ENCODE results near the gene C3orf33.
A peak's percentile ranks its signal among the peaks of the same experiment; 100 is the strongest.
"Not testable (repeated sequence)": the region's sequence is repeated elsewhere in the genome, so short reads cannot be mapped to it uniquely, and the experiment has no call there.

The C3orf33 gene, protein sequence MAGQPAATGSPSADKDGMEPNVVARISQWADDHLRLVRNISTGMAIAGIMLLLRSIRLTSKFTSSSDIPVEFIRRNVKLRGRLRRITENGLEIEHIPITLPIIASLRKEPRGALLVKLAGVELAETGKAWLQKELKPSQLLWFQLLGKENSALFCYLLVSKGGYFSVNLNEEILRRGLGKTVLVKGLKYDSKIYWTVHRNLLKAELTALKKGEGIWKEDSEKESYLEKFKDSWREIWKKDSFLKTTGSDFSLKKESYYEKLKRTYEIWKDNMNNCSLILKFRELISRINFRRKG

DNA sequence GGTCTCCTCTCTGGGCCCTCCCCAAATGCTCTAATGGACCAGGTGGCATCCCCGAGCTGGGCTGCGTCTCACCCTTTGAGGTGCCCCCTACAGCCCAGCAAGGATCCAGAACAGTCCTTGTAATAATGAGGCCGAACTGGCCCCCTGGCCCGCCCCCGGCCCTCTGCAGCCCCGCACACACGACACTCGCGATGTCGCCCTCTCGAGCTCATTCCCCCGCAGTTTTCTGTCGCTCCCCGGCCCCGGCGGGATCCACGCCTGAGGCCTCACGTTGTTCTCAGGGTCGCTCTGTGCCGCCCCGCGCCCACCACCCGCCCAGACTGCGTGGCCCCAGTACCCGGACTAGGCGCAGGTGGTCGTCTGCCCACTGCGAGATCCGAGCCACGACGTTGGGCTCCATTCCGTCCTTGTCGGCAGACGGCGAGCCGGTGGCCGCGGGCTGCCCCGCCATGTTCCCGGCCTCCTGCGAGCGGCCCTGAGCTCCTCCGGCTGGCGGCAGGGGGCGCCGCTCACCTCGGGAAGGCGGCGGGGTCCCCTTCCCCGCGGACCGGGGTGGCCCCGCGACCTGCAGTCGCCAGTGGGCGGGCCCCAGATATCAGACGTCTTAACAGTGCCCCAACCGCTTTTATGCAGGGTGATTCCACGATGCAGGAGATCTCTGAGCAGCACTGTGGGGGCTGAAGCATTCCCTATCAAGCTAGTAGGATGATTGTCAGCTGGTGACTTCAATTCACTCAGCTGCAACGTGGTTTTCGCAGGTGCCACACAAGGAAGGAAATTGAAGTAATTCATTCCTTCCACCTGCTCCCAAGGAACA is at the start of gene C3orf33:
Gene C3orf33, minus strand, starts transcription at position 477 of the 817 bp plus-strand sequence. Its CDS starts 26 bp downstream, at position 451.
- peak; percentile 70 for DNase-seq

- DNase-seq, result peak; percentile 98
Observed at GRCh38 chr3:155854141-155854940, 48.3 kb upstream of the C3orf33 start, which contains the start of gene SLC33A1. SLC33A1 (minus strand) TSS chr3:155854427; CDS start chr3:155853997, 430 bp downstream.

DNA sequence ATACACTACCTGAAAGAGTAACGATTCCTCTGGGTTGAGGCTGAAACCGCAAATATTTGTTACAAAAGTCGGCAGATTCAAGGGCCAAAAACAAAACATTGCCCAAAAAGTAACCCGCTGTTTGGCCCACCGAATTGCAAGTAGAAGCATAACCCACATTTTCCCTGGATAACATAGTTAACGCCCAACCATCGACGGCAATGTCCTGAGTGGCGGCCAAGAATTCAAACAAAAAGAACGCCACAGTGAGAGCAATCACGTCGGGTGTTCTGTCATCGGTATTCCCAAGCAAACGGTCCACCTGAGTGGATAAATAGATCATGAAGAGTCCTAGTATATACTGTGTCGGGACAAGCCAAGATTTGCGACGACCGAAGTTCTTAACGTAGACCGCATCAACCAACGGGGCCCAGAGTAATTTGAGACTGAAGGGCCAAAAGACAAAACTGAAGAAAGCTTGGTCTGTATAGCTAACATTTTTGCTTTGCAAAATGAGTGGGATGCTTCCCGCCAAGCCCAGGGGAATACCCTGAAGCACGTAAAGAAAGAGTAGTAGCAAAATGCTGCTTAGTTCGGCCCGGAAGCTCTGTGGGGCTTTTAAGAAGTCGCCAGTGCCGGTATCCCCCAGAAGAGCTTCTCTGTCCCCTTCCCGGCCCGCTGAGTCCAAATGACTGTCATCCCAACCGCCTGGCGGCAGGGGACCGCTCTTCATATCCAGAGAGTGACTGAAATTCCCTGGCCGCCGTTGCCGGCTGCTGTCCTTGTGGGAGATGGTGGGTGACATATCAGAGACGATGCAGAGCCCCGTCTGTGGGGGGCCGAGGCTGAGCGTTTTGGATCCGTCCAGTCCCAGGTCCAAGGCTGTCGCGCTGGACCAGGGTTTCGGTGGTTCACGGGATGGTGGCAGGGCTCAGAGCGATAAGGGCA is 47.4 kb upstream of the C3orf33 start:
- DNase-seq, result peak; percentile 6

GRCh38 chr3:155852341-155852740 is 46.3 kb upstream of the C3orf33 start:
- DNase-seq, result no peak

GRCh38 chr3:155849404-155849803 is 43.3 kb upstream of the C3orf33 start:
- not testable (repeated sequence) for DNase-seq

- DNase-seq, result no peak
Observed at GRCh38 chr3:155847993-155848392, 41.9 kb upstream of the C3orf33 start.

- DNase-seq, result no peak
Observed at GRCh38 chr3:155846119-155846518, 40.0 kb upstream of the C3orf33 start.

DNA sequence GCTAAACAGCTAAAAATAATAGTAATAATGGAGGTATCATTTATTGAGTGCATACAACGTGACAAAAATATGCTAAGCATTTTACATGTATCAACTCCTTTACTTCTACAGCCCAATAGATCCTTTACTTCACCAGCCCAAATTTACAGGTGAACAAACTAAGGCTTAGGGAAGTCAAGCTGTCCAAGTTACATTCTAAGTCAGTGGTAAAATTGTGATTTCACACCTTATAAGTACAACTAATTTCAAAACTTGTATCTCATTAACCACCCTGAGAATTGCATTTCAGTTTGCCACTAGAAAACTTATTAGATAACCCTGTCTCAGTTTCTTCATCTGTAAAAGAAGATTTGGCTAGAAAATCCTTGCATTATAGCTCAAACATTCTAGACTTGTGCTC is 37.5 kb upstream of the C3orf33 start:
- no peak for DNase-seq

GRCh38 chr3:155835341-155836071 is 29.4 kb upstream of the C3orf33 start:
- DNase-seq, result no peak

- DNase-seq, result not testable (repeated sequence)
Observed at GRCh38 chr3:155828490-155829098, 22.5 kb upstream of the C3orf33 start.

- no peak for DNase-seq
Observed at GRCh38 chr3:155815030-155815545, 9.0 kb upstream of the C3orf33 start.

DNA sequence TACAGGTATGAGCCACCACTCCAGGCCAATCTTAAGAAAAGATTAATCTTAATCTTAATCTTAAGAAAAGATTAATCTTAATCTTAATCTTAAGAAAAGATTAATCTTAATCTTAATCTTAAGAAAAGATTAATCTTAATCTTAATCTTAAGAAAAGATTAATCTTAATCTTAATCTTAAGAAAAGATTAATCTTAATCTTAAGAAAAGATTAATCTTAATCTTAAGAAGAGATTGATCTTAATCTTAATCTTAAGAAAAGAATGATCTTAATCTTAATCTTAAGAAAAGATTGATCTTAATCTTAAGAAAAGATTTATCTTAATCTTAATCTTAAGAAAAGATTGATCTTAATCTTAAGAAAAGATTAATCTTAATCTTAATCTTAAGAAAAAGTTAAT is 7.1 kb upstream of the C3orf33 start:
- DNase-seq, result not testable (repeated sequence)

GRCh38 chr3:155809181-155809580 is 3.1 kb upstream of the C3orf33 start:
- no peak for DNase-seq

DNA sequence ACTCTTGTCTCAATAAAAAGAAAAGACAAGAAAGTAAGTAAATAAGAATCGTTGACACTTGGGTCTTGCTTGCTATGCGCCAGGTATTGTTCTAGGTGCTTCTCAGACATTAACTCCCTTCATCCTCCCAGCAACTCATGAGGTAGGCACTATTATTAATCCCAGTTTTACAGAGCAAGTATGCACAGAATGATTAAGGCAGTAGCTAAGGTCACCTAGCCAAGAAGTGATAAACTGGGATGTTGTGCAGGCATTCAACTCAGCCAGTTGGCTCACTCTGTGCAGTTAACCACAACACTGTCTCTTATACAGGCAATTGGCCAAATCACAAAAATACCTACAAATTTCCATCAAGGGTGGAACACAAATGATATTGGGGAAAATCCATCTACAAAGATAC is 1.7 kb upstream of the C3orf33 start:
- DNase-seq, result no peak

DNA sequence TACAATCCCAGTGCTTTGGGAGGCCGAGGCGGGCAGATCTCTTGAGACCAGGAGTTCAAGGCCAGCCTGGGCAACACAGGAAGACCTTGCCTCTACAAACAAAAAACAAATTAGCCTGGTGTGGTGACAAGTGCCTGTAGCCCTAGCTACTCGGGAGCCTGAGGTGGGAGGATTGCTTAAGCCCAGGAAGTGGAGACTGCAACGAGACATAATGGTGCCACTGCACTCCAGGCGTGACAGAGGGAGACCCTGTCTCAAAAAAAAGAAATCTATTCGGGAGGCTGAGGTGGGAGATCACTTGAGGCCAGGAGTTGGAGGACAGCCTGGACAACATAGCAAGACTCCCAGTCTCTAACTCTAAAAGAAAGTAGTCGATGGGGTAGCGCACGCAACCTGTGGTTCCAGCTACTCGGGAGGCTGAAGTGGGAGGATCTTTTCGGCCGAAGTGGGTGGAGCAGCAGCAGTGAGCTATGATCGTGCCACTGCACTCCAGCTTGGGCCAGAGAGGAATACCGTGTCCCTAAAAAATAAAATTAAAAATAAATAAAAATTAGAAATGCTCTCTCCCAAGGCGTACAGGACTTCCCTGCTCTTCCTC is 775 bp downstream of the C3orf33 start:
- no peak for DNase-seq

DNA sequence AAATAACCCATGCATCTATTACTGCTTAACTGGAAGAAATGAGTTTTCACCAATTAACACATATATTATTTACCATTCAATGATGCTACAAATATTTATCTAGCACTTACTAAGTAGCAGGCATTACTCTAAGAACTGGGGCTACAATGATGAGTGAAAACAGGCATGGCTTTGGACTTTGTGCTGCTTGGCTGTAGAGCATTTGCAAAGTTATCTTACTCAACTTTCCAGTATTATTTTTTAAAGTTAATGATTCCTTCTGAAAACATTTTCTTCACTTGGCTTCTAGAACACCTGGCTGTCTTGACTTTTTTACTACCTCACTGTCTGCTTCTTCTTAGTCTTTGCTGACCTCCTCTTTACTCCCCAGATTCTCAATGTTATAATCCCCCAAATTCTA is 1.8 kb downstream of the C3orf33 start:
- DNase-seq, result no peak

GRCh38 chr3:155792532-155792931 is 13.5 kb downstream of the C3orf33 start:
- DNase-seq, result no peak

- DNase-seq, result no peak
Observed at GRCh38 chr3:155791190-155791589, 14.9 kb downstream of the C3orf33 start.

GRCh38 chr3:155790272-155790925 is 15.7 kb downstream of the C3orf33 start:
- no peak for DNase-seq
